Mesodermal cell (in vitro differentiated cells): ENCODE measurements around the gene KAT2B.
A peak's percentile ranks its signal among the peaks of the same experiment; 100 is the strongest.
"Not testable (repeated sequence)": the region's sequence is repeated elsewhere in the genome, so short reads cannot be mapped to it uniquely, and the experiment has no call there.

Experiments used
- H3K27ac ChIP-seq: 2 replicates; pipeline ENCODE4 v1.7.0; 2013; ENCODE audit warnings: mild to moderate bottlenecking, low read depth, low read length, moderate library complexity; ENCODE audit not compliant: severe bottlenecking
- H3K36me3 ChIP-seq: 2 replicates; pipeline ENCODE4 v1.7.1; 2013; ENCODE audit warnings: mild to moderate bottlenecking, low read length, moderate library complexity; ENCODE audit not compliant: control insufficient read depth, insufficient read depth
- H3K4me1 ChIP-seq: one replicate; pipeline ENCODE4 v1.7.1; 2013; ENCODE audit warnings: mild to moderate bottlenecking, low read length; ENCODE audit not compliant: insufficient read depth, control insufficient read depth, poor library complexity, severe bottlenecking
- H3K4me3 ChIP-seq: 2 replicates; pipeline ENCODE4 v1.7.0; 2013; ENCODE audit warnings: low read length, control low read depth, mild to moderate bottlenecking; ENCODE audit not compliant: insufficient read depth, poor library complexity, severe bottlenecking; ENCODE audit errors: extremely low read depth
- H3K9me3 ChIP-seq: 2 replicates; pipeline ENCODE4 v1.7.1; 2013; ENCODE audit warnings: mild to moderate bottlenecking, low read length, moderate library complexity; ENCODE audit not compliant: control insufficient read depth
- WGBS, 2 experiments: methylation state at CpG; one replicate each; pipeline ENCODE4 v1.1.5; 2013; ENCODE audit warnings: missing lambda C conversion rate in 2 of 2; ENCODE audit not compliant: insufficient coverage in 2 of 2; 5-methylcytosine and 5-hydroxymethylcytosine counted together

Gene KAT2B

GRCh38 chr3:20041197-20041780 lies 1.0 kb downstream of the KAT2B start:
- WGBS, 2 experiments: 0 to 2% methylated on average over 11 to 28 of the region's 28 CpGs
- Histone ChIP-seq H3K9me3 (no peaks in the 10 kb centered on the region), H3K36me3 (no peaks in the 10 kb centered on the region), H3K27ac (peak overlapping the region; percentile 67), H3K4me3 (peak overlapping the region; percentile 60), H3K4me1 (peaks cover 16% of the 10 kb centered on the region)

DNA sequence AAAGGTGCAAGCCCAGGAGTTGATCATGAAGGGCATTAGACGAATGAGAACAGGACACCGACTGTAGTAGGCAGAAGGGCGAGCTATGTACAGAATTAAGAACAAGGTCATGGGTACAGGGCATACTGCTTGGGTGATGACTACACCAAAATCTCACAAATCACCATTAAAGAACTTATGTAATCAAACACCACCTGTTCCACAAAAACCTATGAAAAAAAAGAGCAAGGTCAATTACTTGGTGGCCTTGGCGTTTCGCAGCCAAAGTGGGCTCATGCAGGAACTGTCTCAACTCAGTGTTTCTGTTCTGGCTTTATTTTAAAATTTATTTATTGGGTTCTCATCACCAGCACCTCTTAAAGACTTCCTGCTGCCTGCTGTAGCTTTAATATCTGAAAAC lies 2.1 kb downstream of the KAT2B start:
- WGBS, 2 experiments: 50 to 67% methylated on average over 3 to 5 of the region's 5 CpGs
- H3K4me1 ChIP-seq: peaks cover 16% of the 10 kb centered on the region
- H3K4me3 ChIP-seq: no peak overlapping the region
- no peaks in the 10 kb centered on the region for H3K36me3 ChIP-seq
- H3K27ac ChIP-seq: no peak overlapping the region
- no peaks in the 10 kb centered on the region for H3K9me3 ChIP-seq

- 93 to 98% methylated on average over 3 to 4 of the region's 4 CpGs for WGBS, 2 experiments
- H3K36me3 ChIP-seq: no peaks in the 10 kb centered on the region
- no peak overlapping the region for H3K27ac ChIP-seq
- H3K4me3 ChIP-seq: no peak overlapping the region
- peaks cover 16% of the 10 kb centered on the region for H3K4me1 ChIP-seq
- H3K9me3 ChIP-seq: no peaks in the 10 kb centered on the region
Measured at GRCh38 chr3:20043396-20043795, 3.1 kb downstream of the KAT2B start.

DNA sequence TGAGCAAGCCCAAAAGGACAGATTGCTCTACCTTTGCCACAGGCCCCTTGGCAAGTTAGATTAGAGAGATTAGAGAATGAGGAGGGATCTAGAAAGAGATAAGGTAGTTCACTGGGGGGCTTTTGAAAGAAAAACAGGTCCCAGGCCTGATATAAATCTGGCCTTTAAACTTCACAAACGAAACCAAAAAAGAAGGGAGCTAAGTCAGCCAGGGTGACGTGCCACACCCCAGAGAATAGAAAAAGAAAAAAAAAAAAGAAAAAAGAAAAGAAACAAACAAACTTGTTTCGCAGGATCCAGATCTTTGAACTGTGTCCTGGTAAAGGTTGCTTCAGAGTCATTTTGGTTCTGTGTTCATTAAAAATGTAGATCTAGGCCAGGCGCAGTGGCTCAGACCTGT lies 3.6 kb downstream of the KAT2B start:
- H3K27ac ChIP-seq: no peak overlapping the region
- no peaks in the 10 kb centered on the region for H3K36me3 ChIP-seq
- H3K9me3 ChIP-seq: no peaks in the 10 kb centered on the region
- peaks cover 14% of the 10 kb centered on the region for H3K4me1 ChIP-seq
- WGBS, 2 experiments: 96 to 100% methylated on average over 2 to 3 of the region's 4 CpGs
- H3K4me3 ChIP-seq: no peak overlapping the region

DNA sequence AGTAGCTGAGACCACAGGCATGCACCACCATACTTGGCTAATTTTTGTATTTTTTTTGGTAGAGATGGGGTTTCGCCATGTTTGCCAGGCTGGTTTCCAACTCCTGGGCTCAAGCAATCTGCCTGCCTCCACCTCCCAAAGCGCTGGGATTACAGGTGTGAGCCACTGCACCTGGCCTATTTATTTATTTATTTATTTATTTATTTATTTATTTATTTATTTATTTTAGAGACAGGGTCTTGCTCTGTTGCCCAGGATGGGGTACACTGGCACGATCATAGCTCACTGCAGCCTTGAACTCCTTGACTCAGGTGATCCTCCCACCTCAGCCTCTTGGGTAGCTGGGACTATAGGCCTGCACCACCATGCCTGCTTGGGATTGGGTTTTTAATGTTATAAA lies 4.9 kb downstream of the KAT2B start:
- not testable (repeated sequence) for H3K4me3 ChIP-seq, H3K27ac ChIP-seq, H3K36me3 ChIP-seq, H3K9me3 ChIP-seq, H3K4me1 ChIP-seq
- 100% methylated on average over 1 of the region's 3 CpGs; no CpG with 5 or more reads in 1 of the 2 experiments for WGBS, 2 experiments

DNA sequence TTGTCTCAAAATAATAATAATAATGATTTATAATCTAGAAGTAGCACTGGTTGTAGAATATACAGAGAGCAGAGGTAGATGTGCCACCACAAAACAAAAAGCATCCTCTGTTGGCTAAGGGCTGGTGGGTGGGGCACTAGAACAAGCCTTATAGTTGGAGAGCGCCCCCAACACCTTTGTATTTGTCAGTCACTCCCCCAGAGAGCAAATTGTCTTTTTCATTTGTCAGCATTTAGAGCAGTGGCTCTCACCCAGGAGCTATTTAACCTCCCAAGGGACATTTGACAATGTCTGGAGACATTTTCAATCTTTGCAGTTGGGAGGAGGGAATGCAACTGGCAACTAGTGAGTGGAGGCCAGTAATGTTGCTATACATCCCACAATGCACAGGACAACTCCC lies 6.3 kb downstream of the KAT2B start:
- Histone ChIP-seq H3K9me3 (no peaks in the 10 kb centered on the region), H3K4me1 (peaks cover 6% of the 10 kb centered on the region), H3K27ac (no peak overlapping the region), H3K36me3 (no peaks in the 10 kb centered on the region), H3K4me3 (no peak overlapping the region)
- WGBS, 2 experiments: 83% methylated on average over 1 of the region's 1 CpG; no CpG with 5 or more reads in 1 of the 2 experiments

GRCh38 chr3:20047341-20047779 lies 7.1 kb downstream of the KAT2B start:
- no peak overlapping the region for H3K27ac ChIP-seq
- no peaks in the 10 kb centered on the region for H3K36me3 ChIP-seq
- no peaks in the 10 kb centered on the region for H3K9me3 ChIP-seq
- no peaks in the 10 kb centered on the region for H3K4me1 ChIP-seq
- no peak overlapping the region for H3K4me3 ChIP-seq
- 83 to 100% methylated on average over 1 to 2 of the region's 7 CpGs for WGBS, 2 experiments

DNA sequence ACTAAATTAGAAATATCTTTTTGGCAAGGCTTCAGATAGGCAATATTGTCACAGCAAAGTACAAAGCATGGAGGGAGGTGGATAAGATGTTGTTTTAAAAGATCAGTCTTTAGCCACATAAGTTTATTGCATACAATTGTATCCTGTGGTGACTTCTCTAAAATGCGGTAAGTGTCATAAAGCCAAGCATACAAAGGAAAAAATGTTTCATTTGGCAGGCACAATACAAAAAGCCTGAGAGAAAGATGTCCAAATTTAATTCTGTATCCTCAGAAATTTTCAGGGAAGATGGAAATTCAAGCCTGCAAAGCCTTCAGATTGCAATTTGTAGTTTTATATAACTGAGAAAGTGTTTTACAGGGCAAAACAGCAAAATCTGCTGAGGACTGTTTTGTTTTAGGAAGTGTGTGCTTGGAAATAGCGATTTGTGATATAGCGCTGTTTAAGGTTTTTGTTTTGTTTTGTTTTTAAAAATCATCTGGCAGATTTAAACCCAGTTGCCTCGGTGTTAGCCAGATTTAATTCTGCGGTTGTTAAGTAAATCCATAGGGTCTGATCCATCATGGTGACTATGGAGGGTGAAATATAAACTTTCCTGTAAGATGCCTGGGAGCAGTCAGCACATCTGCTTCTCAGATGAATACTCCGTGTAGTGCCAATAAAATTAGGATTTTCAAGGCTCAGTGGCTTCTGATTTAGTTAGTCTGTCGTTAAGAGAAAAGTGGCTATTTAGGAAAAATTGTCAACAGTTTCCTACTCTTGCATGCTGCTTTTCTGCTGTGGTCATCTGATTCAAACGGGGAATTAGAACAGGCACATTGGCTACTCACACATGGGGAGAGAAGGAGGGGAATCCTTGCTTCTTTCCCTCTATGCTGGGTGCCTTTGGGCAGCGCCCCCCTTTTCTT lies 8.0 kb downstream of the KAT2B start:
- Histone ChIP-seq H3K4me3 (no peak overlapping the region), H3K27ac (no peak overlapping the region), H3K36me3 (no peaks in the 10 kb centered on the region), H3K9me3 (no peaks in the 10 kb centered on the region), H3K4me1 (no peaks in the 10 kb centered on the region)
- 76 to 79% methylated on average over 6 to 7 of the region's 9 CpGs for WGBS, 2 experiments

DNA sequence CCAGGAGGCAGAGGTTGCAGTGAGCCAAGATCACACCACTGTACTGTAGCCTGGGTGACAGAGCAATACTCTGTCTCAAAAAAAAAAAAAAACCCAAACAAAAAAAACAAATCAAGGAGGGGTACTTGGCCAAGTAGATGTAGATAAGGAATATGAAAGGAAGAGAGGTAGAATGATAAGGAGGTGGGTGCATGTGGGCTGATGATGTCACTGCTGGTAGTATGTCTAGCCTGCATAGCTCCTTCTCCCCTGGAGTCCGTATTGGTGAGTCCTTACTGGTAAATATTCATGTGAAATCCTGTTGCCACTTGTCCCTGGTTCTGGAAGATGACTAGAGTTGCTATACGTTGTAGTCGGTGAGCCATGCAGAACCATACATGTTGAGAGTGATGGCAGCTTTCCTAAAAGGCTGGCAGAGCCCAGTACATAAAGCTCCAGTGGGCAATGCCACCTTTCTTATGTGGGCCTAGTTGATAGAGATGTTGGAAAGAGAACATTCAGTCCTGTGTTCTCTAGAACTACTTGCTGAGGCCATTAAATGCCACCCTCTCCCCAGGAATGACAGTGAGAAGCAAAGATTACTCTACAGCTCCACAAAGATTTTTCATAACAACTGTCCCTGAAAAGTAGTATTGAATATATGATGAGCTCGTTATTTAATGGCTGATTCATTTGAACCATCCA lies 11.0 kb downstream of the KAT2B start:
- Histone ChIP-seq H3K27ac (no peak overlapping the region), H3K4me3 (no peak overlapping the region), H3K36me3 (no peaks in the 10 kb centered on the region), H3K9me3 (no peaks in the 10 kb centered on the region), H3K4me1 (no peaks in the 10 kb centered on the region)
- WGBS, 2 experiments: 88 to 100% methylated on average over 2 to 3 of the region's 4 CpGs

- H3K36me3 ChIP-seq: no peaks in the 10 kb centered on the region
- no peak overlapping the region for H3K4me3 ChIP-seq
- no peak overlapping the region for H3K27ac ChIP-seq
- no peaks in the 10 kb centered on the region for H3K4me1 ChIP-seq
- no peaks in the 10 kb centered on the region for H3K9me3 ChIP-seq
- 87 to 91% methylated on average over 4 to 7 of the region's 7 CpGs for WGBS, 2 experiments
Measured at GRCh38 chr3:20052851-20053250, 12.6 kb downstream of the KAT2B start.
